GM21447 (cell line): ENCODE data around the gene ACADSB.

ENCODE experiments used
- ATAC-seq: cut with Tn5 transposase; IDR thresholded peaks from one replicate; pipeline ENCODE4 v1.9.1; 2021; ENCODE audit not compliant: unreplicated experiment

Gene ACADSB

DNA sequence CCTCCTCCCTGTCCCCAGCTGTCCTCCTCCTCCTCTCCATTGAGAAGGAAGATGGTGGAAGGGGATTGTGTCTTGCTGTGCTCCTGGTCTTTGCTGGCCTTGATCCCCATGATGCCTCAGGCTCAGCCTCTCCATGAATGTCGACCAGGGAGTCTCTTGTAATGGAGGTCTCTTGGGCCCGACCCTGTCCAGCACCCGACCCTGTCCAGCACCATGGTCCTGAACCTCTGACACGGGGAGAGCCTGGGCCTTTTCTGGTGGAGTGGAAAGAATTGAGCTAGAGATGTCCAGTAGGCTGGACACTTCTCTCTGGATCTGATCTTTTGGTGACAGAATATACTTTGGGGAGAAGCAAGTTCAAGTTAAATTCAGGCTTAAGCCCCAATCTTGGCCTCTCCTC, 84.7 kb downstream of the ACADSB start:
- no peak for ATAC-seq

DNA sequence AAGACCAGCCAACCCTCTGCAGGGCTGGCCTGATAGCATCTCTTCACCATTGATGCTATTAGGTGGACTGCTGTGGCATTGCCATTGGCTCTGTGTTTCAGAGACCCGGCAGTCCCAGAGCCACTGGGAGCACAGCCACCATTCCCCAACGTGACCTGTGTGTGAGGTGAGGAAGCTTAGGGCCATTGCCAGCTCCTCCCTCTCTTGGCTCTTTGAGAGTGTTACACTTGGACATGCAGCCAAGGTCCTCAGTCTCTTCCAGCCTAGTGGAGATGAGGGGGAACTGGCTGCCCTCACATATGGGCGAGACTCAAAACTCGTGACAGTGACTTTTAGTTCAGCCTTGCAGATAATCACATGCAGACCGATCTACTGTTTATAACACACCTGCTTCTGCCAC, 87.6 kb downstream of the ACADSB start:
- no peak for ATAC-seq

DNA sequence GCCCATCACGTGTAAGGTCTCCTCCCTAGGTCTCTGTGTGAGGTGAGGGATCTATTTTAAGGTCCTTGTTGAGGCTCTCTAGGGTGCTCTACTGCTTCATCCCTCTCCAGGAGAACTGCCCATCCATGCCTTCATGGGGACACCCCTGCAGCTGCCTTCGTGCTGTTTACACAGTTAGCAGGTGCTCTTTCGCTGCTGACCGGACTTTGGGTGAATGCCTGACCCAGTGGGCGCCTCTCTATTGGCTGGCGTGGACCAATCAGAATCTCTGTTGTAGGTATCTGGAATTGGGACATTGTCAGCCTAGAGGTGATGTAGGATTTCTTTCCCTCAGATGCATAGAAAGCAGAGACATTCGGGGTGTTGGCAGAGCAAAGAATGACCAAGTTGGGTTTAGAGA, 88.2 kb downstream of the ACADSB start:
- ATAC-seq = no peak

DNA sequence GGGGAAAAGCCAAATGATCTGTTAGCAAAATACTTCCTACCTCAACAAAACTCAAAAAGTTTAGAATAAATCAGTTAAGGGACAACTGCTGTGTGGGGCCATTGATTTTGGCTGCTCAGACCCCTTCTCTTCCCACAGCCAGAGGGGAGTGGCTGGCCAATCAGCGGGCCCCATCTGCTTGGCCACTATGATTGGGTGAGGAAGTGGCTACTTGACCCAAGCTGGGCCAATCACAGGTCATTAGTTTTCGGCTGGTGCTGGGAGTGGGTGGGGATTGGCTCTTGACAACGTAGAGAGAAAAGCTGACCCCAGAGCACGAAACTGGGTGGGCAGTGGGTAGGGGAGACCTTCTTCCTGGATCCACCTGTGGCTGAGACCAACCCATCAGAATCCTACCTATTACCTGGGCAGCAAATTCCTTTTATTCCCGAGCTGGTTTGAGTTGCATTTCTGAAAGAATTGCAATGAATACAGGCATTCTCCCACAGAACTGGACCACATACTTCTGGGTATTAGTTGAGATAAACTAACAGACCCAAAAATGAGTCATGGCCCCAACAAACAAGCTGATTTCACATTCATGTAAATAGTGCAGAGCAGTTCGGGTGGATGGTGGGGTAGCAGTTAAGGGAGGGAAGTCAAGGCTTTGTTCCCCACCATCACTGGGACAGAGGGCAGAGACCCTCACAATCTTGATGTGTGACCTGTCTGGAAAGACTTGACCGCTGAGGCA, 91.4 kb downstream of the ACADSB start:
- no peak for ATAC-seq

DNA sequence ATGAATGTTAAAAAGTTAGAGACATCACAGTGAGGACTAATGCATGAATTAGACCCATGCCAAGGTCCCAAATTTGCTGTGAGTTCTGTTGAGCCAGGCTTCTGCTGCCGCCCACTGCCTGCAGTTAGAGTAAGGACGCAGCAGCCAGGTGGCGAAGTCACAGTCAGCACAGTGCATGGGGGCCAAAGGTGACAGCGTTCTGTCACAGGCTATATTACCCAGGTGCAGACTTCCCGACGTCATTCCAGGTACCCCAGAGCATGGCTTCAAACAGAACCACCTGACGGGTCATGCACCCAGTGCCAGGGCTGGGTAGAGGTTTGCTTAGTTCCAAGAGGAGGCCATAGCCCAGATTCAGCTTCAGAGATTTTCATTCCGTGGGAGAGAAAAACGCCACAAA, 93.1 kb downstream of the ACADSB start:
- no peak for ATAC-seq

DNA sequence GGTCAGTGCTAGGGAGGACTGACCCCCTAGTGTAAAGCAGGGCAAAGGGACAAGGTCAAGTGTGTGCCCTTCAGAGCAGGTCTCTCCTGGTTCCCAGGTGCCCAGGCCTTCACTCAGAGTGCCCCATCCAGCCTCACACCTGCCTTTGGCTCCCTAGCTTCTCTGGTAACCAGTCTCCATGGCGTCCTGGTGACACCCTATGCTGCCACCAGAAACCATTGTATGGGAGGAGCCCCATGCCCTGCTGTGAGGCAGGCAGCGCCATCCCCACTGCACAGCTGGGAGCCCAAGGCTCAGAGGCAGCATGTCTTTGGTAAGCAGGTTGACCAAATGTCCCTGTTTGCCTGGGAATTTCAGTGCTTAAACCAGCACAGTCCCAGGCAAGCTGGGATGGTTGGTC, 93.9 kb downstream of the ACADSB start:
- no peak for ATAC-seq

DNA sequence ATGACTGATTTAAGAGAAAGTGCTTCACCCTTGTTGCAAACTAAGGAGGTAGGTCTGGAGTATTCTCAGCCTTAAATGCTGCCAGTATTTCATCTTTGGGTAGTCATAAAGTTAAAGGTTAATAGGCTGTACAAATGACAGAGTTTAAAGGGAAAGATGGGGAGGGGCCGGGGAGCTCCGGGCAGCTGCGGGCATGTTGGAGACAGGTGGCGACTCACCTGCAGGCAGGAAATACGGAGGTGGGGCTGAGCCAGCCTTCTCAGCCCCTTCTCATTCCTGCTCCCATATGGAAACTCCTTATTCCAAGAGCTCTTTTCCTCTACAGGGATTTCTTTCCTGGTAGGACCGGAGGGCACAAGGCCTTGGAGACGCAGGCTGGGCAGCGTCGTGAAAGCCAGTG, 95.1 kb downstream of the ACADSB start:
- no peak for ATAC-seq
